K562 (cell line): Measurements from ENCODE around the gene FAM118B.

ENCODE experiments used
- GABPB2 ChIP-seq: fragments of 250-450 bp; sonication (Bioruptor Pico); conservative IDR thresholded peaks from 2 replicates; pipeline ENCODE4 v1.5.1; 2021; ENCODE audit warnings: mild to moderate bottlenecking
- KDM2B ChIP-seq: fragments of 250-450 bp; sonication (Bioruptor Pico); IDR thresholded peaks from 2 replicates; pipeline ENCODE4 v1.8.0; 2021; ENCODE audit warnings: mild to moderate bottlenecking, moderate library complexity
- POLR2AphosphoS2 ChIP-seq: IDR thresholded peaks from 2 replicates; pipeline ENCODE4 v1.6.1; 2012; ENCODE audit warnings: low read length, improper control_type of control experiment
- SP1 ChIP-seq: sonication (generic); formaldehyde crosslinking; IDR thresholded peaks from 2 replicates; pipeline ENCODE4 v1.8.1; 2022; ENCODE audit warnings: mild to moderate bottlenecking, missing genetic modification reagents
- ZNF707 ChIP-seq: fragments of 250-450 bp; sonication (Bioruptor Pico); conservative IDR thresholded peaks from 2 replicates; pipeline ENCODE4 v1.8.0; 2022; ENCODE audit warnings: inconsistent platforms, mild to moderate bottlenecking, moderate library complexity
- TF ChIP-seq, protein P1 (sequence below), 3 experiments: IDR thresholded peaks in 2 of 3; conservative IDR thresholded peaks in 1 of 3; 2 replicates each; pipeline ENCODE4 v1.5.1; 2011 to 2012; ENCODE audit warnings: low read length in 3 of 3, mild to moderate bottlenecking in 3 of 3, control low read depth in 2 of 3, improper control_type of control experiment in 1 of 3, inconsistent platforms in 1 of 3, low read depth in 1 of 3, mixed read lengths in 1 of 3, moderate library complexity in 1 of 3; ENCODE audit not compliant: insufficient read depth in 2 of 3
- TF ChIP-seq, protein P2 (sequence below): fragments of 200-800 bp; sonication (Bioruptor generic); IDR thresholded peaks from 2 replicates; pipeline ENCODE4 v1.6.1; 2016; ENCODE audit warnings: missing genetic modification characterization, missing compliant biosample characterization

DNA sequence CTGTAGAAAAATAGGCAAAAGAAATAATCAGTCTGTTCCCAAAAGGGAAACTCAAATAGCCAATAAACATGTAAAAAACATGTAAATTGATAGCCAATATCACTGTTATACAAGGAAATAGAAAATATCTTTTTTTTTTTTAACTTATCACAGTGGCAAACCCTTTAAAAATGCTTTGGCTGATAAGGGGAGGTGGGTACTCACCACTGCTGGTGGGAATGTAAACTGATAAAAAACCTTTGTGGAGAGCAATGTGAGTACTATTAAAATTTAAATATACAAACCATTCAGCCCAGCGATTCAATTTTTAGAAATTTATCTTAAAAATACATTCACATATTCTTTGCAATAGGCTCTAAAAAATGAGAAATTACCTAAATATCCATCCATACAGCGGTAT lies 3.7 kb upstream of the FAM118B start:
- TF ChIP-seq, protein P1, sequence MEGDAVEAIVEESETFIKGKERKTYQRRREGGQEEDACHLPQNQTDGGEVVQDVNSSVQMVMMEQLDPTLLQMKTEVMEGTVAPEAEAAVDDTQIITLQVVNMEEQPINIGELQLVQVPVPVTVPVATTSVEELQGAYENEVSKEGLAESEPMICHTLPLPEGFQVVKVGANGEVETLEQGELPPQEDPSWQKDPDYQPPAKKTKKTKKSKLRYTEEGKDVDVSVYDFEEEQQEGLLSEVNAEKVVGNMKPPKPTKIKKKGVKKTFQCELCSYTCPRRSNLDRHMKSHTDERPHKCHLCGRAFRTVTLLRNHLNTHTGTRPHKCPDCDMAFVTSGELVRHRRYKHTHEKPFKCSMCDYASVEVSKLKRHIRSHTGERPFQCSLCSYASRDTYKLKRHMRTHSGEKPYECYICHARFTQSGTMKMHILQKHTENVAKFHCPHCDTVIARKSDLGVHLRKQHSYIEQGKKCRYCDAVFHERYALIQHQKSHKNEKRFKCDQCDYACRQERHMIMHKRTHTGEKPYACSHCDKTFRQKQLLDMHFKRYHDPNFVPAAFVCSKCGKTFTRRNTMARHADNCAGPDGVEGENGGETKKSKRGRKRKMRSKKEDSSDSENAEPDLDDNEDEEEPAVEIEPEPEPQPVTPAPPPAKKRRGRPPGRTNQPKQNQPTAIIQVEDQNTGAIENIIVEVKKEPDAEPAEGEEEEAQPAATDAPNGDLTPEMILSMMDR (IDR thresholded peaks at IDR 0.05 in 2 of 3, conservative IDR thresholded peaks at IDR 0.05 in 1 of 3; ENCODE audit: insufficient read depth in 2 of 3, low read depth in 1 of 3, low read length in 3 of 3): no peak
- TF ChIP-seq GABPB2 (CRISPR knock-in tag): no peak
- no peak for TF ChIP-seq SP1 (CRISPR knock-in tag)
- no peak for TF ChIP-seq KDM2B (CRISPR knock-in tag)
- TF ChIP-seq, protein P2, sequence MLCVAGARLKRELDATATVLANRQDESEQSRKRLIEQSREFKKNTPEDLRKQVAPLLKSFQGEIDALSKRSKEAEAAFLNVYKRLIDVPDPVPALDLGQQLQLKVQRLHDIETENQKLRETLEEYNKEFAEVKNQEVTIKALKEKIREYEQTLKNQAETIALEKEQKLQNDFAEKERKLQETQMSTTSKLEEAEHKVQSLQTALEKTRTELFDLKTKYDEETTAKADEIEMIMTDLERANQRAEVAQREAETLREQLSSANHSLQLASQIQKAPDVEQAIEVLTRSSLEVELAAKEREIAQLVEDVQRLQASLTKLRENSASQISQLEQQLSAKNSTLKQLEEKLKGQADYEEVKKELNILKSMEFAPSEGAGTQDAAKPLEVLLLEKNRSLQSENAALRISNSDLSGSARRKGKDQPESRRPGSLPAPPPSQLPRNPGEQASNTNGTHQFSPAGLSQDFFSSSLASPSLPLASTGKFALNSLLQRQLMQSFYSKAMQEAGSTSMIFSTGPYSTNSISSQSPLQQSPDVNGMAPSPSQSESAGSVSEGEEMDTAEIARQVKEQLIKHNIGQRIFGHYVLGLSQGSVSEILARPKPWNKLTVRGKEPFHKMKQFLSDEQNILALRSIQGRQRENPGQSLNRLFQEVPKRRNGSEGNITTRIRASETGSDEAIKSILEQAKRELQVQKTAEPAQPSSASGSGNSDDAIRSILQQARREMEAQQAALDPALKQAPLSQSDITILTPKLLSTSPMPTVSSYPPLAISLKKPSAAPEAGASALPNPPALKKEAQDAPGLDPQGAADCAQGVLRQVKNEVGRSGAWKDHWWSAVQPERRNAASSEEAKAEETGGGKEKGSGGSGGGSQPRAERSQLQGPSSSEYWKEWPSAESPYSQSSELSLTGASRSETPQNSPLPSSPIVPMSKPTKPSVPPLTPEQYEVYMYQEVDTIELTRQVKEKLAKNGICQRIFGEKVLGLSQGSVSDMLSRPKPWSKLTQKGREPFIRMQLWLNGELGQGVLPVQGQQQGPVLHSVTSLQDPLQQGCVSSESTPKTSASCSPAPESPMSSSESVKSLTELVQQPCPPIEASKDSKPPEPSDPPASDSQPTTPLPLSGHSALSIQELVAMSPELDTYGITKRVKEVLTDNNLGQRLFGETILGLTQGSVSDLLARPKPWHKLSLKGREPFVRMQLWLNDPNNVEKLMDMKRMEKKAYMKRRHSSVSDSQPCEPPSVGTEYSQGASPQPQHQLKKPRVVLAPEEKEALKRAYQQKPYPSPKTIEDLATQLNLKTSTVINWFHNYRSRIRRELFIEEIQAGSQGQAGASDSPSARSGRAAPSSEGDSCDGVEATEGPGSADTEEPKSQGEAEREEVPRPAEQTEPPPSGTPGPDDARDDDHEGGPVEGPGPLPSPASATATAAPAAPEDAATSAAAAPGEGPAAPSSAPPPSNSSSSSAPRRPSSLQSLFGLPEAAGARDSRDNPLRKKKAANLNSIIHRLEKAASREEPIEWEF: no peak
- no peak for TF ChIP-seq POLR2AphosphoS2
- TF ChIP-seq ZNF707 (CRISPR knock-in tag): no peak
